Stimulated activated CD4-positive, alpha-beta T cell treated with anti-CD3 and anti-CD28 coated beads, TNF-alpha, amount 100 ng/mL, for 24 hours (primary cell): ENCODE data around the gene STEAP1.
"Not testable (repeated sequence)": the region's sequence is repeated elsewhere in the genome, so short reads cannot be mapped to it uniquely, and the experiment has no call there.

Source experiments
- DNase-seq, 3 experiments: peaks; one replicate each; pipeline ENCODE4 v3.0.0-alpha.2; 2020; ENCODE audit warnings: low read depth in 3 of 3

The STEAP1 gene

GRCh38 chr7:90153943-90154771 lies at the start of gene STEAP1:
Gene STEAP1 (plus strand): TSS chr7:90154469. CDS start chr7:90159789, 5,320 bp downstream.
- DNase-seq, result peak; percentile 76 to 87 (median 76)

DNA sequence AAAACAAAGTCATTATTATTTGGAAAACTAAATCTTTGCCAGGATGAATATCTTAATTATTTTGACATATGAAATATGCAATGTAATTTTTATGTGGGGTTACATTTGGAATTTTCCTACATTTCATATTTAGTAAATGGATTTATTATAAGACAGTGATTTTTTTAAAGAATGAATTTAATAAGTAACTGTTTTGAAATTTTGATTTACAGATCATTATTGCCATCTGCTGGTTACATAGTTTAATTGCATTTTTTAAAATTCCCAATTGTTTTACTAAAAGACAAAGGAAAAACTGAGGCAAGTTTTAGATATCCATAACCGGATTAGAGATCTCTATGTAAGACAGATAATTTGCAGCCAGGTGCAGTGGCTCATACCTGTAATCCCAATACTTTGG lies 39.3 kb upstream of the STEAP1 start:
- not testable (repeated sequence) for DNase-seq

- not testable (repeated sequence) for DNase-seq
Observed at GRCh38 chr7:90118551-90119177, 35.6 kb upstream of the STEAP1 start.

DNA sequence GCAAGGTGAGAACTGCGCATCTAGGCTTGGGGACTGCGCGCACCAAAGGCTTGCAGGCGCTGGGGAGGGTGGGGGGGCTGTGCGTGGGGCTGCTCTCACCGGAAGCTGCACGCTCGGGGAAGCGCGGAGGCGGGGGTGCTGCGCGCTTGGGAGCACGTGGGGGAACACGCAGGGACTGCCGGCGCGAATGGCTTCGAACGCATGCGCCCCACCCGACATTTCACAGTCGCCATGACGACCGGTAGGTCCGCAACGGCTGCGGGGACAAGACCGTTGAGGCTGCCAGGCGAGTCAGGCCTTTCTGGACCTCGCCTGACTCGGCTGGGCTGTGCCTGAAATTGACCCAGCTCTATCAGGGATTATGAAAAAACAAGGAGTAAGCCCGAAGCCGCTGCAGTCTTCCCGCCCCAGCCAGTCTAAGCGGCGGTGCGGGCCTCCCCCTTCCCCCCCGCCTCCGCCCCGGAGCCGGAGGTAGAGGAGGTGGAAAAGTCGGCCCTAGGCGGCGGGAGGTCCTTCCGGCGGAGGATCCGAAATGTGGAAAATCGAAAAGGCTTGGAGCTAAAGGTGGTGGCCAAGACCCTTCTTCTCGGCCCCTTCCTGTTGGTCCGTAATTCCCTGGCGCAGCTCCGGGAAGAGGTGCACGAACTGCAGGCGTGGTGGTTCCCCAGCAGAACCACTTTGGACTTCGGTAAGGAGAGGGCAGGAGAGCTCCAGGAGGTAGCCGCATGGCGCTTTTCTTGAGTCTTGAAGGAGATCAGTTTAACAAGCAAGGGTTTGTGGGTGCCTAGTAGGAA lies 34.9 kb upstream of the STEAP1 start:
- peak in 1 of 3 experiments; percentile 22 for DNase-seq

DNA sequence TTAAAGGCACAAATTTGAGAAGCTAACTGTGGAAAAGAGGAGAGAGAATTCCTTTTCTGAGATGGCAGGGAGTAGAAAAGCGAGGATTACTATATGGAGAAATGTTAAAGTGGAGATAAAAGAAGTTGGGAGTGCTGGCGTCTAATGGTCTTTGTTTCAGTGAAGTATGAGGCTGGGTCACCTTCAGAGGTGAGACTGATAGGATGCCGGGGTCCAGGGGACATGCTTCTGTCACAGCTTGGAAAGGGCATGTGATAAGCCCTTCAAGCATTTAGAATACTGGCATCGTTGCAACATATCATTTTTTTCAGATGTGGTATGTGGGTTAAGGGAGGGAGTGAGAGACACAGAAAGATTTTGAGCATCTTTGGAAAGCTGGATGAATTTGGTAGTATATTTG lies 34.1 kb upstream of the STEAP1 start:
- not testable (repeated sequence) for DNase-seq

GRCh38 chr7:90131746-90132145 lies 22.5 kb upstream of the STEAP1 start:
- DNase-seq, result not testable (repeated sequence)

GRCh38 chr7:90147079-90147960 lies 6.9 kb upstream of the STEAP1 start:
- not testable (repeated sequence) for DNase-seq

DNA sequence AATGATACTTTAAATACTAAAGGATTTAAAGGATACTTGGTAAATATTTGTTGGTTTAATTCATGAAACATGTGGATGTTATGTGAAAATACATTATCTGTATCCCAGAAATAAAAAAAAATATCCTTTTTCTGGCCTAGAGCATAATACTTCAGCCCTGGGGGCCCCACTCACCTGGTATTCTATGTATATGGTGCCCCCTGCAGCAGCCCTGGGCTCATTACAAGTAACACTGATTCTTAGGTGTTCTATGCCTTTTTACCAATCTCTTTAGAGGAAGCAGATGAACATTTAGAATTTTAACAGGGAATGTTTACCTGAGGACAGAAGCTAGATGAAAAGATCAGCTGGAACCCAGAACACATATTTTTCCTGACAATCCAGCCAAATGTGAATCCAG lies 4.8 kb upstream of the STEAP1 start:
- peak in 1 of 3 experiments; percentile 22 for DNase-seq

DNA sequence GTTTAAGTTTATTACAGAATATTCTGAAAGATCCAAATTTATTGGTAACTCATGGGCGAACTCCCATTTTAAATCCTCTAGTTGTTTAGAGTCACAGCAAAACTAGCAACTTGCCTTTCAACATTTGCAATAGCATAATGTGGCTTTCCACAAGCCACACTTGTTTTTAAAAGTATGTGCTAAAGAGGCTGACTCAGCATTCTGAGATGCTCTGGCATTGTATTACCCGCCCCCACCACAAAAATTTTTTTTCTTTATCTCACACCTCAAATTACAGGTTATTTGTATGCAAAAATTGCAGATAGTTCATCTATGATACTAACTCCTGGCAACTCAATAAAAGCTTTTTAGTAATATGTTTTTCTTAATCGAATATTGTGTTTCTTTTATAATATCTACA lies 2.4 kb upstream of the STEAP1 start:
- DNase-seq, result not testable (repeated sequence)

DNA sequence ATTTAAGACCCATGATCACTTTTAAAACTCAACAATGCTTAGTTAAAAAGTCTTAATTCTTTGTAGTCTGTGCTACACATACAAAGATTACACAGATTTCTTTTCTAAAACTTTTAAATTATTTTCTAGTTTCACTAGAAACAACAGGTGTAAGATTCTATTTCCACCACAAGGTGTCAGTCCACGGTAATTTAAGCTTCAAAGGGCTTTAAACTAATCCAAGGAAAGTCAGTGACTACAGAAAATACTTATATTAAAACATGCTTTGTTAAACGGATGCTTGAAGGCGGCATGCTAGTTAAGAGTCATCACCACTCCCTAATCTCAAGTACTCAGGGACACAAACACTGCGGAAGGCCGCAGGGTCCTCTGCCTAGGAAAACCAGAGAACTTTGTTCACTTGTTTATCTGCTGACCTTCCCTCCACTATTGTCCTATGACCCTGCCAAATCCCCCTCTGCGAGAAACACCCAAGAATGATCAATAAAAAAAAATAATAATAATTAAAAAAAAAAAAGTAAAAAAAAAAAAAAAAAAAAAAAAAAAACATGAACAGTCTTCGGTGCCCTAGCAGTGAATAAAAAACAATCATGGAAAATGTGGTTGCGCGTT lies 1.5 kb upstream of the STEAP1 start:
- not testable (repeated sequence) for DNase-seq

DNA sequence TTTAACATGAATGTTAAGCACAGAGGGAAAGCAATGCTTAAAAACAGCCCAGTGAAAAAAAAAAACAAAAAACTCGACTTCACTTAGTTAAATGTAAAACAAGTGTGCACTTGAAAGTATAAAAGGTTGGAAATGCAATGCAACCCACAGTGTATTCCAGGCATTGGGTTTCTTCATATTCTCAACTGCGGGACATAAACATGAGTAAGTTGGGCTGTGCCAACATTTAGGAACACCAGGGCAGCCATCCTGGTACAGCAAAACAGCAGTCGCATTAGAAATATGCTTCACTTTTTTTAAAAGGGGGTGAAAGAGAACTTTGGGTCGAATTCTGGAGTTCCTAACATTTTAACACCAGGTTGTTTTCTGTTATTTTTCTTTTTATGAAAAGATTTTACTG lies 937 bp downstream of the STEAP1 start:
- no peak for DNase-seq

DNA sequence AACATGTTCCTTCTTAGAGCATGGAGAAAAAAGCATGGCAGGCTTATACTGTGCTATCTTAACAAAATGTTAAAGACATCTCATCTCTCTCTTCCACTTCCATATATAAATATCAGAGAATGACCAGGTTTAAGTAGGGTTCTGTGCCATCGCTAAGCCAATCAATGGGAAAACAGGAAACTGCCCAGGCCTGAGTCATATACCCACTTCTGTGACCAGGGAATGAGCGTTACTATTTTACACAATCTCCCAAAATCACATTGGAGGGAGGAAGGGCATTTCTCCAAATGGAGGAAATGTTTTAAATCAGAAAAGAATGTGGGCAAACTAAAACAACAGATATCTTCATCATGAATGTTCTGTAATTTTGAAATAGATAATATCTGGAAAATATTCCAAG lies 3.1 kb downstream of the STEAP1 start:
- not testable (repeated sequence) for DNase-seq

DNA sequence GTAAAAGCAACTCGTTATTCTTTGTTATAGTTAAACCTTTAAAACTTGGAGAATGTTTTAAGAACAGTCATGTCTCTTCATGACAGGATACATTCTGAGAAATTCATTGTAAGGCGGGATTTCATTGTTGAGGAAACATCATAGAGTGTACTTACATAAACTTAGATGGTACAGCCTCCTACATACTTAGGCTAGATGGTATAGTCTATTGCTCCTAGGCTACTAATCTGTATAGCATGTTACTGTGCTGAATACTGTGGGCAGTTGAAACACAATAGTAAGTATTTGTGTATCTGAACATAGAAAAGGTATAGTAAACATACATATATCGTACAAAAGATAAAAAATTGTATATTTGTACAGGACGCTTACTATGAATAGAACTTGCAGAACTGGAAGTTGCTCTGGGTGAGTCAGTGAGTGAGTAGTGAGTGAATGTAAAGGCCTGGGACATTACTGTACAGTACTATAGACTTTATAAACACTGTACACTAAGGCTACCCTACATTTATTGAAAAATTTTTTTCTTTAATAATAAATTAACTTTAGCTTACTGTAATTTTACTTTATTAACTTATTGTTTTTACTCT lies 3.6 kb downstream of the STEAP1 start:
- not testable (repeated sequence) for DNase-seq

GRCh38 chr7:90163534-90163933 lies 9.3 kb downstream of the STEAP1 start:
- no peak for DNase-seq

DNA sequence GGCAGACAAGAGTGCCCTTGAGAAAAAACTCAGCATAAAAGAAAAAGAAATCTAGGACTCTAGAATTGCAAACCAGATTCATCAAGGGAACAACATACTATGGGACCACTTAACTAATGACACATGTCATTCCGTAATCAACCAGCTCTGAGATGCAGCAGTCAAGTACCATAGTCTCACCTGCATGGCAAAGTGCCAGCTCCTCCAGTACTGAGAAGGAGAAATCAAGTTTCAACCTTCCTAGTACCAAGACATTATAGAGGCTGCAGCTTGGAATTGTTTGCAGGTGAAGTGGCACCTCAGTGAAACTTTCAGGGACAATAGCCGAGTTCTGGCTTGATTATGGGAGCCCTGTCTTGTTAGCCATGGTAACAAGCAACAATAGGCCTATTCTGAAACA lies 11.5 kb downstream of the STEAP1 start:
- DNase-seq, result no peak

DNA sequence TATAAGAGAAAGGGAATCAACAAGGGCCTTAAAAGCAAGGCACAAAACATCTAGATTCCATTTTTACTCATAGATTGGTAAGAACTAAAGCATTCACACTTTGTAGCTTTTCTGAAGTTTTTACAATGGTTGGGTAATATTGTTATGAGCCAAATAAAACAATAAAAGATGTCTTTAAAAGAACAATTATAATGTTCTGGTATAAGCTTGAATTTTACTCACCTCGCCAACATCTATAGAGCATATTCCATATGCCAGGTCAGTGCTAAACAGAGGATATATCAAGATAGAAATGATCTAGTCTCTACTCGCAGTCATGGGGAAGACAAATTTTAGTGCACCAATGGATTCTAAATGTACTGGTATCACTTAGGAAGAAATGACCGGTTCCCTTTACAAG lies 11.9 kb downstream of the STEAP1 start:
- DNase-seq, result no peak

DNA sequence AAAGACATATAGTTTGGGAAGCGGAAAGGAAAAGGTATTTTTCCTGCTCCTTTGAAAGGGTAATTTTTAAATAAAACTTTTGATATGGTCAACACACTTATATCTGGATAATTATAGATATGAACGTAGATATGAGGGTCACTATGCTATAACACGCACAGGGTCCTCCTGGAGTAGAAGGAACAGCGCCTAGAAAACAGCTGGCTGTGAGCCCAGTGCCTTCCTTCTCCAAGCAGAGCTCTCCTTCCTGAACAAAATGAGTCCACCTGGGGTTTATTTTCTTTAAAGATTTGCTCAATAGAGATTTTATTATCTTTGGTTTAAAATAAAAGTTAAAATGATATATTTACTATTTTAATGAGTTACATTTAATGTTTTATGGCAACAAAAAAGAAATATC lies 13.1 kb downstream of the STEAP1 start:
- DNase-seq, result no peak

DNA sequence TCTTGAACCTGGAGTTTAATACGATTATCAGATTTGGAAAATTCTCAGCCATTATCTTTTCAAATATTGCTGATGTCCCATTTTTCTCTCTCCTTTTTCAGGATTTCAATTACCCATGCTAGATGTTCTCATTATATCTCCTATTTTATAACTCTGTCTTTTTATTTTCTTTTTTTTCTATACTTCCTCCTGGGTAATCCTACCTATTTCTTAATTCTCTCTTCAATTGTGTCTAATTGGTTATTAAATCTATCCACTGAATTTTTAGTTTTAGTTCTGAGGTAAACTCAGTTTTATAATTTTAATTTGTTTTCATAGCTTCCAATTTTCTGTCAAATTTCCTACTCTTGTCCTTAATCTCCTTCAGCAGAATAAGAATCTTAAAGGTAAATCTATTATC lies 15.6 kb downstream of the STEAP1 start:
- no peak for DNase-seq

DNA sequence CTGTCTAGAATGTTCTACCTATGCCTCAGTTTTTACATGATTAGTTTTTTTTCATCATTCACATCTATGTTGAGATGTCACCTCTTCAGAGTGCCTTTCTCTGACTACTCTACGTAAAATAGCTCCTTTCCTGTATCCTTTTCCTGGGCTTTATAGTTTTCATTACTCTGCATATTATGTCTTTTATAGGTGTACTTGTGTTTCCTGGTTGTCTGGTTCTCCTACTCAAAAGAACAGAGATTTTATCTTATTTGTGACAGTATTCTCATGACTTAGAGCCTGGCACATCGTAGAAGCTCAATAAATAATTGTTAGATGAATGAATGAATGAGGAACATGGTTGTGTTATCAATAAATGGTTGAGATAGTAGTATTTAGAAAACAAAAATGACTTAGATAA lies 17.9 kb downstream of the STEAP1 start:
- DNase-seq, result no peak

DNA sequence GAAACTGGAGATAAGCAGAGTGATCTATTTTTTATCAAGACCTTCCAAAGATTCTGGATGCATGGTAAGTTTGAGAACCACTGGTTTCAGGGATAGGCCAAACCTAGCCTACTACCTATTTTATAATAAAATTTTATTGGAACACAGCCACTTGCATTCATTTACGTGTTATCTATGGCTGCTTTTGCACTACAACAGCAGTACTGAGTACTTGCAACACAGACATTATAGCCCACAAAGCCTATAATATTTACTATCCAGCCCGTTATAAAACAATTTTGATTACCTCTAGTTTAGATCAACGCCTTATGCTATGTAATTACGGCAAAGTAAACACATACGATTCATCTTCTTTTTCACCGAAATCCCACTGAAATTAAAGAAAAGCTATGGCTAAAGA lies 18.4 kb downstream of the STEAP1 start:
- DNase-seq, result no peak
